ENCODE measurements around the gene KCNN3. TPM values are rescaled to one million over a fixed set of nuclear protein-coding genes. Genes with fewer than 3 reads are reported as not detected.

The KCNN3 gene
- total and polyA plus RNA-seq, 4 donors, result 0.47 to 4.9 (median 1.9) TPM

- no peak for DNase-seq
- no peak for ATAC-seq (ENCODE audit: insufficient read depth, low FRiP score)
- no peak overlapping the region for H3K4me3 ChIP-seq
- H3K9me3 ChIP-seq (ENCODE audit: control insufficient read depth in 4 of 4, insufficient read depth in 3 of 4, low read length in 3 of 4), result no peaks in the 10 kb centered on the region
- H3K36me3 ChIP-seq (ENCODE audit: control insufficient read depth in 4 of 4, insufficient read depth in 4 of 4, low read length in 4 of 4), result no peaks in the 10 kb centered on the region
- peaks cover 0 to 5% (median 0%) of the 10 kb centered on the region in 5 donors for H3K4me1 ChIP-seq (ENCODE audit: control insufficient read depth in 5 of 5, insufficient read depth in 5 of 5, low read length in 5 of 5)
- H3K27ac ChIP-seq (ENCODE audit: low read depth in 1 of 2, low read length in 1 of 2), result no peak overlapping the region
- TF ChIP-seq CTCF (IDR thresholded peaks at IDR 0.05; ENCODE audit: control extremely low read depth, extremely low read depth), result no peak
- peaks cover 0 to 2% (median 0%) of the 10 kb centered on the region in 3 donors for H3K27me3 ChIP-seq (ENCODE audit: control insufficient read depth in 3 of 3, insufficient read depth in 3 of 3, low read length in 2 of 3)
- no peak overlapping the region for H3K9ac ChIP-seq (ENCODE audit: insufficient read depth in 1 of 2, low read length in 2 of 2)
- 85 to 91% methylated on average over 7 of the region's 7 CpGs for WGBS, 2 donors
Measured at GRCh38 chr1:154717528-154717924, 152.6 kb downstream of the KCNN3 start.

GRCh38 chr1:154716614-154717527, 153.2 kb downstream of the KCNN3 start:
- Histone ChIP-seq H3K9ac (ENCODE audit: insufficient read depth in 1 of 2, low read length in 2 of 2) (no peak overlapping the region), H3K4me3 (no peak overlapping the region), H3K9me3 (ENCODE audit: control insufficient read depth in 4 of 4, insufficient read depth in 3 of 4, low read length in 3 of 4) (no peaks in the 10 kb centered on the region), H3K4me1 (ENCODE audit: control insufficient read depth in 5 of 5, insufficient read depth in 5 of 5, low read length in 5 of 5) (peaks cover 0 to 5% (median 0%) of the 10 kb centered on the region in 5 donors), H3K36me3 (ENCODE audit: control insufficient read depth in 4 of 4, insufficient read depth in 4 of 4, low read length in 4 of 4) (no peaks in the 10 kb centered on the region), H3K27ac (ENCODE audit: low read depth in 1 of 2, low read length in 1 of 2) (no peak overlapping the region), H3K27me3 (ENCODE audit: control insufficient read depth in 3 of 3, insufficient read depth in 3 of 3, low read length in 2 of 3) (peaks cover 0 to 2% (median 0%) of the 10 kb centered on the region in 3 donors)
- DNase-seq (no peak), ATAC-seq (ENCODE audit: insufficient read depth, low FRiP score) (no peak)
- WGBS, 2 donors, result 70 to 84% methylated on average over 6 of the region's 6 CpGs
- TF ChIP-seq CTCF (IDR thresholded peaks at IDR 0.05; ENCODE audit: control extremely low read depth, extremely low read depth), result no peak

- no peak for DNase-seq
- H3K27ac ChIP-seq (ENCODE audit: low read depth in 1 of 2, low read length in 1 of 2), result no peak overlapping the region
- TF ChIP-seq CTCF (IDR thresholded peaks at IDR 0.05; ENCODE audit: control extremely low read depth, extremely low read depth), result no peak
- H3K9ac ChIP-seq (ENCODE audit: insufficient read depth in 1 of 2, low read length in 2 of 2), result no peak overlapping the region
- H3K27me3 ChIP-seq (ENCODE audit: control insufficient read depth in 3 of 3, insufficient read depth in 3 of 3, low read length in 2 of 3), result peaks cover 0 to 2% (median 0%) of the 10 kb centered on the region in 3 donors
- ATAC-seq (ENCODE audit: insufficient read depth, low FRiP score), result no peak
- no peak overlapping the region for H3K4me3 ChIP-seq
- no peaks in the 10 kb centered on the region for H3K36me3 ChIP-seq (ENCODE audit: control insufficient read depth in 4 of 4, insufficient read depth in 4 of 4, low read length in 4 of 4)
- H3K9me3 ChIP-seq (ENCODE audit: control insufficient read depth in 4 of 4, insufficient read depth in 3 of 4, low read length in 3 of 4), result no peaks in the 10 kb centered on the region
- H3K4me1 ChIP-seq (ENCODE audit: control insufficient read depth in 5 of 5, insufficient read depth in 5 of 5, low read length in 5 of 5), result peaks cover 0 to 5% (median 0%) of the 10 kb centered on the region in 5 donors
- WGBS, 2 donors, result 28 to 48% methylated on average over 2 of the region's 2 CpGs
Measured at GRCh38 chr1:154716011-154716410, 154.1 kb downstream of the KCNN3 start.

Measured in lung (tissue), 12 donors.